ENCODE results near the gene BPTF. TPM values are rescaled to one million over a fixed set of nuclear protein-coding genes. Genes with fewer than 3 reads are reported as not detected.

BPTF gene
- total and polyA plus RNA-seq, 2 of the 13 experiments (the other 11 are each of a cell fraction or from before 2014, with no cell fraction given), result 43.5 to 66.1 TPM

- TF ChIP-seq NR2F6 (IDR thresholded peaks at IDR 0.05), result no peak
- no peak for TF ChIP-seq NR2F6 (CRISPR knock-in tag; IDR thresholded peaks at IDR 0.05)
- TF ChIP-seq BRF2 (CRISPR knock-in tag; IDR thresholded peaks at IDR 0.05), result no peak
- no peak for TF ChIP-seq ATF3 (CRISPR knock-in tag; IDR thresholded peaks at IDR 0.05)
- no peak for TF ChIP-seq PLSCR1 (CRISPR knock-in tag; IDR thresholded peaks at IDR 0.05; ENCODE audit: borderline replicate concordance)
- TF ChIP-seq RARG (CRISPR knock-in tag; IDR thresholded peaks at IDR 0.05; ENCODE audit: low read depth), result no peak
- no peak for TF ChIP-seq ZC3H13 (CRISPR knock-in tag; IDR thresholded peaks at IDR 0.05)
- TF ChIP-seq ZNF138 (CRISPR knock-in tag; IDR thresholded peaks at IDR 0.05; ENCODE audit: low read depth), result peak; percentile 84; the same call in 1 of the 2 replicates
- TF ChIP-seq DDIT3 (CRISPR knock-in tag; IDR thresholded peaks at IDR 0.05), result no peak
- 0 out of 2 replicates have a peak, but pooled peaks have one; percentile 41 for TF ChIP-seq HIC2 (CRISPR knock-in tag; IDR thresholded peaks at IDR 0.05; ENCODE audit: low read depth)
- 0 out of 2 replicates have a peak, but pooled peaks have one; percentile 49 for TF ChIP-seq ZNF468 (CRISPR knock-in tag; IDR thresholded peaks at IDR 0.05)
- TF ChIP-seq PCBP2 (optimal IDR thresholded peaks at IDR 0.05; ENCODE audit: low read depth, low read length, poor library complexity, severe bottlenecking), result no peak
- peak; percentile 13; the same call in 1 of the 2 replicates for TF ChIP-seq ZNF746 (CRISPR knock-in tag; IDR thresholded peaks at IDR 0.05)
- peak; percentile 57 for TF ChIP-seq ZBTB38 (CRISPR knock-in tag; IDR thresholded peaks at IDR 0.05)
- no peak for TF ChIP-seq TGIF2 (CRISPR knock-in tag; IDR thresholded peaks at IDR 0.05)
- no peak for TF ChIP-seq TCF12 (IDR thresholded peaks at IDR 0.05)
- peak; percentile 72; the same call in 1 of the 2 replicates for TF ChIP-seq TCF12 (CRISPR knock-in tag; IDR thresholded peaks at IDR 0.05)
- peak; percentile 81 for TF ChIP-seq ZFP91 (CRISPR knock-in tag; IDR thresholded peaks at IDR 0.05; ENCODE audit: borderline replicate concordance)
- TF ChIP-seq HDAC6 (IDR thresholded peaks at IDR 0.05; ENCODE audit: low read depth, low read length), result no peak
- no peak; the same call in 1 of the 2 replicates for TF ChIP-seq ZNF430 (CRISPR knock-in tag; IDR thresholded peaks at IDR 0.05)
- no peak for TF ChIP-seq TEAD3 (CRISPR knock-in tag; optimal IDR thresholded peaks at IDR 0.05; ENCODE audit: borderline replicate concordance)
- no peak for TF ChIP-seq ZNF263 (CRISPR knock-in tag; IDR thresholded peaks at IDR 0.05)
- TF ChIP-seq ZFP36L2 (CRISPR knock-in tag; IDR thresholded peaks at IDR 0.05), result no peak
- TF ChIP-seq SALL2 (CRISPR knock-in tag; IDR thresholded peaks at IDR 0.05), result no peak; the same call in none of the 2 replicates
- 0 out of 2 replicates have a peak, but pooled peaks have one; percentile 36 for TF ChIP-seq SAP130 (CRISPR knock-in tag; IDR thresholded peaks at IDR 0.05; ENCODE audit: low read depth)
These were observed 168.1 kb downstream of the BPTF start (continued) for GRCh38 chr17:67993153-67993997.

All from HepG2 (cell line).